H1 (cell line): Measurements from ENCODE around the gene TTC27. TPM values are rescaled to one million over a fixed set of nuclear protein-coding genes. Genes with fewer than 3 reads are reported as not detected.

Source experiments
- BCL11A ChIP-seq, 2 experiments: IDR thresholded peaks; one replicate each; pipeline ENCODE4 v1.6.1; 2011; ENCODE audit warnings: low read depth in 2 of 2, low read length in 2 of 2, mild to moderate bottlenecking in 2 of 2
- GTF2F1 ChIP-seq: IDR thresholded peaks from 2 replicates; pipeline ENCODE4 v1.6.1; 2012; ENCODE audit warnings: low read depth, low read length, improper control_type of control experiment, borderline replicate concordance
- HDAC2 ChIP-seq, 2 experiments: fragments of 300-600 bp in 1 of 2; sonication (generic) in 1 of 2; IDR thresholded peaks; 2 replicates each; pipeline ENCODE4 v1.6.1; 2011 to 2012; ENCODE audit warnings: low read depth in 2 of 2, low read length in 2 of 2, mild to moderate bottlenecking in 2 of 2, moderate library complexity in 2 of 2, borderline replicate concordance in 1 of 2, inconsistent platforms in 1 of 2
- NRF1 ChIP-seq: IDR thresholded peaks from 2 replicates; pipeline ENCODE4 v1.6.1; 2011; ENCODE audit warnings: mild to moderate bottlenecking, low read depth, low read length, improper control_type of control experiment
- POLR2A ChIP-seq, 2 experiments: IDR thresholded peaks; 1 replicate in 1 of 2; 2 replicates in 1 of 2; pipeline ENCODE4 v1.6.1; 2011; ENCODE audit warnings: low read depth in 2 of 2, low read length in 2 of 2, mild to moderate bottlenecking in 2 of 2; ENCODE audit errors: control extremely low read depth in 1 of 2
- SP2 ChIP-seq: IDR thresholded peaks from 2 replicates; pipeline ENCODE4 v1.6.1; 2012; ENCODE audit warnings: mild to moderate bottlenecking, low read length, inconsistent platforms
- TEAD4 ChIP-seq: IDR thresholded peaks from 2 replicates; pipeline ENCODE4 v1.6.1; 2012; ENCODE audit warnings: low read depth, low read length, inconsistent platforms, mixed read lengths
- polyA plus RNA-seq, 7 experiments: library from polyadenylated mRNA; depleted of rRNA in 3 of 7; stranded (reverse) in 5 of 7; unstranded in 2 of 7; fragments of >200 nt in 5 of 7; fragments of 200-250 nt in 2 of 7; gene quantifications; 1 replicate in 5 of 7; 2 replicates in 1 of 7; 4 replicates in 1 of 7; pipeline versions ENCODE4 v1.2.1 to v1.2.3, GENCODE V29; 2011 to 2013; ENCODE audit warnings: missing spikeins in 2 of 7, mixed read lengths in 2 of 7
- total RNA-seq: library from RNA; stranded (reverse); fragmentation: NEBNext Ultra II Directional; extraction: Animal tissue kit (Norgen Biotek cat#: 25700); gene quantifications from 2 replicates; pipeline ENCODE4 v1.2.1, GENCODE V29; 2021
- TF ChIP-seq, protein P1 (sequence below): fragments of 300-600 bp; sonication (generic); IDR thresholded peaks from 2 replicates; pipeline ENCODE4 v1.7.1; 2012; ENCODE audit warnings: low read length, moderate library complexity, mild to moderate bottlenecking, inconsistent platforms; ENCODE audit not compliant: insufficient replicate concordance
- TF ChIP-seq, protein P2 (sequence below): IDR thresholded peaks from 2 replicates; pipeline ENCODE4 v1.6.1; 2011; ENCODE audit warnings: low read depth, mild to moderate bottlenecking, low read length; ENCODE audit not compliant: insufficient read depth
- TF ChIP-seq, protein P3 (sequence below): IDR thresholded peaks from 2 replicates; pipeline ENCODE4 v1.6.1; 2012; ENCODE audit warnings: low read length, inconsistent platforms

TTC27 gene
- total and polyA plus RNA-seq, 2 of the 8 experiments (the other 6 are each of a cell fraction or from before 2014, with no cell fraction given), result 13.8 to 29.1 TPM

DNA sequence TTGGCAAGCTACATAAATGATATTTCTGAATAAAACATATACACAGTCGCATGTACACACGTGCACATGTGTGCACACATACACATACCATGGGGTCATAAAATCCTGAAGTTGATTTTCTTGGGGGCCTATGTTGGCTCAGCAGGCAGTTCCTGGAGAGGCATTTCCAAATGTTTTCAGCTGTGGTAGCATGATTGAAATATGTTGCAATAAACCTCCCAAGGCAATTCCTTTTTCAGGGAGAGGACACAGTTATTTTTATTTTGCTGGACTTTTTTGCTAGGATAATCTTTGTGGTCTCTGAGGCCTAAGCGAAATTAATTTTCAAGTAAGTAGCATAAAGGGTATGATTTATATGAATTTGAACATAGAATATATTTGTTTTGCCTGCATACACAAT is 192.2 kb downstream of the TTC27 start (continued):
- TF ChIP-seq, protein P1, sequence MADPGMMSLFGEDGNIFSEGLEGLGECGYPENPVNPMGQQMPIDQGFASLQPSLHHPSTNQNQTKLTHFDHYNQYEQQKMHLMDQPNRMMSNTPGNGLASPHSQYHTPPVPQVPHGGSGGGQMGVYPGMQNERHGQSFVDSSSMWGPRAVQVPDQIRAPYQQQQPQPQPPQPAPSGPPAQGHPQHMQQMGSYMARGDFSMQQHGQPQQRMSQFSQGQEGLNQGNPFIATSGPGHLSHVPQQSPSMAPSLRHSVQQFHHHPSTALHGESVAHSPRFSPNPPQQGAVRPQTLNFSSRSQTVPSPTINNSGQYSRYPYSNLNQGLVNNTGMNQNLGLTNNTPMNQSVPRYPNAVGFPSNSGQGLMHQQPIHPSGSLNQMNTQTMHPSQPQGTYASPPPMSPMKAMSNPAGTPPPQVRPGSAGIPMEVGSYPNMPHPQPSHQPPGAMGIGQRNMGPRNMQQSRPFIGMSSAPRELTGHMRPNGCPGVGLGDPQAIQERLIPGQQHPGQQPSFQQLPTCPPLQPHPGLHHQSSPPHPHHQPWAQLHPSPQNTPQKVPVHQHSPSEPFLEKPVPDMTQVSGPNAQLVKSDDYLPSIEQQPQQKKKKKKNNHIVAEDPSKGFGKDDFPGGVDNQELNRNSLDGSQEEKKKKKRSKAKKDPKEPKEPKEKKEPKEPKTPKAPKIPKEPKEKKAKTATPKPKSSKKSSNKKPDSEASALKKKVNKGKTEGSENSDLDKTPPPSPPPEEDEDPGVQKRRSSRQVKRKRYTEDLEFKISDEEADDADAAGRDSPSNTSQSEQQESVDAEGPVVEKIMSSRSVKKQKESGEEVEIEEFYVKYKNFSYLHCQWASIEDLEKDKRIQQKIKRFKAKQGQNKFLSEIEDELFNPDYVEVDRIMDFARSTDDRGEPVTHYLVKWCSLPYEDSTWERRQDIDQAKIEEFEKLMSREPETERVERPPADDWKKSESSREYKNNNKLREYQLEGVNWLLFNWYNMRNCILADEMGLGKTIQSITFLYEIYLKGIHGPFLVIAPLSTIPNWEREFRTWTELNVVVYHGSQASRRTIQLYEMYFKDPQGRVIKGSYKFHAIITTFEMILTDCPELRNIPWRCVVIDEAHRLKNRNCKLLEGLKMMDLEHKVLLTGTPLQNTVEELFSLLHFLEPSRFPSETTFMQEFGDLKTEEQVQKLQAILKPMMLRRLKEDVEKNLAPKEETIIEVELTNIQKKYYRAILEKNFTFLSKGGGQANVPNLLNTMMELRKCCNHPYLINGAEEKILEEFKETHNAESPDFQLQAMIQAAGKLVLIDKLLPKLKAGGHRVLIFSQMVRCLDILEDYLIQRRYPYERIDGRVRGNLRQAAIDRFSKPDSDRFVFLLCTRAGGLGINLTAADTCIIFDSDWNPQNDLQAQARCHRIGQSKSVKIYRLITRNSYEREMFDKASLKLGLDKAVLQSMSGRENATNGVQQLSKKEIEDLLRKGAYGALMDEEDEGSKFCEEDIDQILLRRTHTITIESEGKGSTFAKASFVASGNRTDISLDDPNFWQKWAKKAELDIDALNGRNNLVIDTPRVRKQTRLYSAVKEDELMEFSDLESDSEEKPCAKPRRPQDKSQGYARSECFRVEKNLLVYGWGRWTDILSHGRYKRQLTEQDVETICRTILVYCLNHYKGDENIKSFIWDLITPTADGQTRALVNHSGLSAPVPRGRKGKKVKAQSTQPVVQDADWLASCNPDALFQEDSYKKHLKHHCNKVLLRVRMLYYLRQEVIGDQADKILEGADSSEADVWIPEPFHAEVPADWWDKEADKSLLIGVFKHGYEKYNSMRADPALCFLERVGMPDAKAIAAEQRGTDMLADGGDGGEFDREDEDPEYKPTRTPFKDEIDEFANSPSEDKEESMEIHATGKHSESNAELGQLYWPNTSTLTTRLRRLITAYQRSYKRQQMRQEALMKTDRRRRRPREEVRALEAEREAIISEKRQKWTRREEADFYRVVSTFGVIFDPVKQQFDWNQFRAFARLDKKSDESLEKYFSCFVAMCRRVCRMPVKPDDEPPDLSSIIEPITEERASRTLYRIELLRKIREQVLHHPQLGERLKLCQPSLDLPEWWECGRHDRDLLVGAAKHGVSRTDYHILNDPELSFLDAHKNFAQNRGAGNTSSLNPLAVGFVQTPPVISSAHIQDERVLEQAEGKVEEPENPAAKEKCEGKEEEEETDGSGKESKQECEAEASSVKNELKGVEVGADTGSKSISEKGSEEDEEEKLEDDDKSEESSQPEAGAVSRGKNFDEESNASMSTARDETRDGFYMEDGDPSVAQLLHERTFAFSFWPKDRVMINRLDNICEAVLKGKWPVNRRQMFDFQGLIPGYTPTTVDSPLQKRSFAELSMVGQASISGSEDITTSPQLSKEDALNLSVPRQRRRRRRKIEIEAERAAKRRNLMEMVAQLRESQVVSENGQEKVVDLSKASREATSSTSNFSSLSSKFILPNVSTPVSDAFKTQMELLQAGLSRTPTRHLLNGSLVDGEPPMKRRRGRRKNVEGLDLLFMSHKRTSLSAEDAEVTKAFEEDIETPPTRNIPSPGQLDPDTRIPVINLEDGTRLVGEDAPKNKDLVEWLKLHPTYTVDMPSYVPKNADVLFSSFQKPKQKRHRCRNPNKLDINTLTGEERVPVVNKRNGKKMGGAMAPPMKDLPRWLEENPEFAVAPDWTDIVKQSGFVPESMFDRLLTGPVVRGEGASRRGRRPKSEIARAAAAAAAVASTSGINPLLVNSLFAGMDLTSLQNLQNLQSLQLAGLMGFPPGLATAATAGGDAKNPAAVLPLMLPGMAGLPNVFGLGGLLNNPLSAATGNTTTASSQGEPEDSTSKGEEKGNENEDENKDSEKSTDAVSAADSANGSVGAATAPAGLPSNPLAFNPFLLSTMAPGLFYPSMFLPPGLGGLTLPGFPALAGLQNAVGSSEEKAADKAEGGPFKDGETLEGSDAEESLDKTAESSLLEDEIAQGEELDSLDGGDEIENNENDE, result no peak
- no peak for TF ChIP-seq TEAD4
- TF ChIP-seq, protein P2, sequence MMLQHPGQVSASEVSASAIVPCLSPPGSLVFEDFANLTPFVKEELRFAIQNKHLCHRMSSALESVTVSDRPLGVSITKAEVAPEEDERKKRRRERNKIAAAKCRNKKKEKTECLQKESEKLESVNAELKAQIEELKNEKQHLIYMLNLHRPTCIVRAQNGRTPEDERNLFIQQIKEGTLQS, result no peak
- TF ChIP-seq HDAC2 (IDR thresholded peaks at IDR 0.05; ENCODE audit: borderline replicate concordance in 1 of 2, low read depth in 2 of 2, low read length in 2 of 2), result no peak
- TF ChIP-seq POLR2A (IDR thresholded peaks at IDR 0.05; ENCODE audit: control extremely low read depth in 1 of 2, low read depth in 2 of 2, low read length in 2 of 2), result no peak
- TF ChIP-seq, protein P3, sequence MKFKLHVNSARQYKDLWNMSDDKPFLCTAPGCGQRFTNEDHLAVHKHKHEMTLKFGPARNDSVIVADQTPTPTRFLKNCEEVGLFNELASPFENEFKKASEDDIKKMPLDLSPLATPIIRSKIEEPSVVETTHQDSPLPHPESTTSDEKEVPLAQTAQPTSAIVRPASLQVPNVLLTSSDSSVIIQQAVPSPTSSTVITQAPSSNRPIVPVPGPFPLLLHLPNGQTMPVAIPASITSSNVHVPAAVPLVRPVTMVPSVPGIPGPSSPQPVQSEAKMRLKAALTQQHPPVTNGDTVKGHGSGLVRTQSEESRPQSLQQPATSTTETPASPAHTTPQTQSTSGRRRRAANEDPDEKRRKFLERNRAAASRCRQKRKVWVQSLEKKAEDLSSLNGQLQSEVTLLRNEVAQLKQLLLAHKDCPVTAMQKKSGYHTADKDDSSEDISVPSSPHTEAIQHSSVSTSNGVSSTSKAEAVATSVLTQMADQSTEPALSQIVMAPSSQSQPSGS, result no peak
- TF ChIP-seq GTF2F1, result no peak
- no peak for TF ChIP-seq SP2
- TF ChIP-seq BCL11A (IDR thresholded peaks at IDR 0.05; ENCODE audit: low read depth in 2 of 2, low read length in 2 of 2), result no peak
- TF ChIP-seq NRF1, result no peak
